Common myeloid progenitor, CD34-positive (primary cell): ENCODE data around the gene KIF16B.

Source experiments
- CTCF ChIA-PET: fragments of 350-600 bp; sonication (Branson Sonifier 250); formaldehyde crosslinking; loops from one replicate; lab custom pipeline; 2021; ENCODE audit warnings: antibody characterized with exemption; lab: Charles Lee
- POLR2A ChIA-PET: fragments of 350-600 bp; sonication (Branson Sonifier 250); formaldehyde crosslinking; loops from one replicate; lab custom pipeline; 2021; ENCODE audit warnings: antibody characterized with exemption; lab: Charles Lee
- DNase-seq, 3 donors: peaks; one replicate each; pipeline versions ENCODE4 v3.0.0 to v3.0.0-alpha.2; 2013
- H3K27ac ChIP-seq, 2 experiments: 1 replicate in 1 of 2; 2 replicates in 1 of 2; pipeline ENCODE4 v1.7.0; 2013; ENCODE audit warnings: inconsistent platforms in 2 of 2, low read length in 2 of 2, mild to moderate bottlenecking in 2 of 2, low read depth in 1 of 2, moderate library complexity in 1 of 2; ENCODE audit not compliant: severe bottlenecking in 2 of 2, insufficient read depth in 1 of 2, poor library complexity in 1 of 2
- H3K27me3 ChIP-seq, 5 experiments: replicated peaks in 2 of 5; 1 replicate in 3 of 5; 2 replicates in 2 of 5; pipeline versions ENCODE4 v1.6.1 to v1.7.0; 2013; ENCODE audit warnings: low read length in 4 of 5, mild to moderate bottlenecking in 2 of 5, moderate library complexity in 2 of 5, inconsistent platforms in 1 of 5; ENCODE audit not compliant: insufficient read depth in 5 of 5, control insufficient read depth in 4 of 5
- H3K36me3 ChIP-seq, 4 experiments: 1 replicate in 2 of 4; 2 replicates in 2 of 4; pipeline versions ENCODE4 v1.6.1 to v1.7.0; 2013; ENCODE audit warnings: low read length in 3 of 4, control low read depth in 1 of 4, mild to moderate bottlenecking in 1 of 4; ENCODE audit not compliant: control insufficient read depth in 4 of 4, insufficient read depth in 4 of 4
- H3K4me1 ChIP-seq, 4 experiments: 1 replicate in 3 of 4; 2 replicates in 1 of 4; pipeline versions ENCODE4 v1.6.1 to v1.7.1; 2013; ENCODE audit warnings: low read length in 3 of 4, mild to moderate bottlenecking in 3 of 4, control low read depth in 1 of 4, inconsistent platforms in 1 of 4, moderate library complexity in 1 of 4; ENCODE audit not compliant: control insufficient read depth in 4 of 4, insufficient read depth in 4 of 4; ENCODE audit errors: control extremely low read depth in 1 of 4
- H3K4me3 ChIP-seq, 7 experiments: 1 replicate in 4 of 7; 2 replicates in 3 of 7; pipeline versions ENCODE4 v1.5.1 to v1.7.0; 2013; ENCODE audit warnings: mild to moderate bottlenecking in 7 of 7, low read length in 6 of 7, moderate library complexity in 6 of 7, inconsistent platforms in 2 of 7, low read depth in 2 of 7, control low read depth in 1 of 7; ENCODE audit not compliant: insufficient read depth in 4 of 7, control insufficient read depth in 1 of 7; ENCODE audit errors: extremely low read depth in 1 of 7
- H3K9me3 ChIP-seq, 5 experiments: 1 replicate in 4 of 5; 2 replicates in 1 of 5; pipeline versions ENCODE4 v1.6.1 to v1.7.1; 2013; ENCODE audit warnings: low read length in 4 of 5, mild to moderate bottlenecking in 2 of 5, inconsistent platforms in 1 of 5, low read depth in 1 of 5, moderate library complexity in 1 of 5; ENCODE audit not compliant: control insufficient read depth in 4 of 5, insufficient read depth in 2 of 5; ENCODE audit errors: control extremely low read depth in 1 of 5
- WGBS: methylation state at CpG from one replicate; pipeline ENCODE4 v1.1.5; 2013; ENCODE audit not compliant: insufficient coverage; 5-methylcytosine and 5-hydroxymethylcytosine counted together

Gene KIF16B

GRCh38 chr20:16296931-16297330 is 276.3 kb downstream of the KIF16B start:
- ChIA-PET POLR2A (no interaction called here), CTCF (no interaction called here)
- Histone ChIP-seq H3K27ac (no peak overlapping the region), H3K9me3 (peaks cover 0 to 5% (median under 1%) of the 10 kb centered on the region in 5 experiments), H3K4me1 (no peaks in the 10 kb centered on the region), H3K4me3 (no peak overlapping the region), H3K36me3 (peaks cover 0 to 4% (median 2%) of the 10 kb centered on the region in 4 experiments), H3K27me3 (no peaks in the 10 kb centered on the region)
- WGBS: 93% methylated on average over 3 of the region's 3 CpGs
- no peak for DNase-seq

- ChIA-PET POLR2A (no interaction called here), CTCF (no interaction called here)
- H3K36me3 ChIP-seq: peaks cover 0 to 4% (median 2%) of the 10 kb centered on the region in 4 experiments
- DNase-seq: no peak
- H3K27ac ChIP-seq: no peak overlapping the region
- H3K9me3 ChIP-seq: no peaks in the 10 kb centered on the region
- WGBS: 100% methylated on average over 1 of the region's 5 CpGs
- no peaks in the 10 kb centered on the region for H3K27me3 ChIP-seq
- H3K4me3 ChIP-seq: no peak overlapping the region
- H3K4me1 ChIP-seq: no peaks in the 10 kb centered on the region
Measured at GRCh38 chr20:16295534-16295933, 277.7 kb downstream of the KIF16B start.

GRCh38 chr20:16293590-16293989 is 279.7 kb downstream of the KIF16B start:
- Histone ChIP-seq H3K9me3 (no peaks in the 10 kb centered on the region), H3K27me3 (no peaks in the 10 kb centered on the region), H3K27ac (no peak overlapping the region), H3K4me1 (no peaks in the 10 kb centered on the region), H3K36me3 (peaks cover 0 to 4% (median 2%) of the 10 kb centered on the region in 4 experiments), H3K4me3 (no peak overlapping the region)
- no peak for DNase-seq
- WGBS: 89% methylated on average over 3 of the region's 5 CpGs
- POLR2A ChIA-PET: no interaction called here
- CTCF ChIA-PET: no interaction called here

GRCh38 chr20:16292226-16292880 is 280.9 kb downstream of the KIF16B start:
- ChIA-PET CTCF (no interaction called here), POLR2A (no interaction called here)
- Histone ChIP-seq H3K27ac (no peak overlapping the region), H3K4me3 (no peak overlapping the region), H3K27me3 (no peaks in the 10 kb centered on the region), H3K9me3 (no peaks in the 10 kb centered on the region), H3K36me3 (peaks cover 0 to 4% (median 0%) of the 10 kb centered on the region in 4 experiments), H3K4me1 (no peaks in the 10 kb centered on the region)
- no peak for DNase-seq
- WGBS: 93% methylated on average over 3 of the region's 4 CpGs

- Histone ChIP-seq H3K4me1 (no peaks in the 10 kb centered on the region), H3K36me3 (peaks cover 0 to 2% (median 0%) of the 10 kb centered on the region in 4 experiments), H3K27ac (no peak overlapping the region), H3K27me3 (no peaks in the 10 kb centered on the region), H3K9me3 (no peaks in the 10 kb centered on the region), H3K4me3 (no peak overlapping the region)
- ChIA-PET CTCF (no interaction called here), POLR2A (no interaction called here)
- no peak for DNase-seq
- 91% methylated on average over 3 of the region's 4 CpGs for WGBS
Measured at GRCh38 chr20:16290358-16290757, 282.9 kb downstream of the KIF16B start.

- Histone ChIP-seq H3K27ac (no peak overlapping the region), H3K9me3 (peaks cover 0 to 8% (median 0%) of the 10 kb centered on the region in 5 experiments), H3K4me1 (no peaks in the 10 kb centered on the region), H3K27me3 (no peaks in the 10 kb centered on the region), H3K4me3 (no peak overlapping the region), H3K36me3 (peaks cover 0 to 12% (median 1%) of the 10 kb centered on the region in 4 experiments)
- no peak for DNase-seq
- ChIA-PET POLR2A (no interaction called here), CTCF (no interaction called here)
- 100% methylated on average over 1 of the region's 2 CpGs for WGBS
Measured at GRCh38 chr20:16287776-16288175, 285.5 kb downstream of the KIF16B start.

GRCh38 chr20:16286601-16287000 is 286.6 kb downstream of the KIF16B start:
- Histone ChIP-seq H3K27me3 (no peaks in the 10 kb centered on the region), H3K4me1 (no peaks in the 10 kb centered on the region), H3K27ac (no peak overlapping the region), H3K4me3 (no peak overlapping the region), H3K9me3 (peaks cover 0 to 15% (median 0%) of the 10 kb centered on the region in 5 experiments), H3K36me3 (peaks cover 0 to 12% (median 1%) of the 10 kb centered on the region in 4 experiments)
- 93% methylated on average over 3 of the region's 4 CpGs for WGBS
- CTCF ChIA-PET: no interaction called here
- POLR2A ChIA-PET: no interaction called here
- no peak for DNase-seq
